ENCODE measurements around the gene PPARG.
"Not testable (repeated sequence)": the region's sequence is repeated elsewhere in the genome, so short reads cannot be mapped to it uniquely, and the experiment has no call there.

The PPARG gene

DNA sequence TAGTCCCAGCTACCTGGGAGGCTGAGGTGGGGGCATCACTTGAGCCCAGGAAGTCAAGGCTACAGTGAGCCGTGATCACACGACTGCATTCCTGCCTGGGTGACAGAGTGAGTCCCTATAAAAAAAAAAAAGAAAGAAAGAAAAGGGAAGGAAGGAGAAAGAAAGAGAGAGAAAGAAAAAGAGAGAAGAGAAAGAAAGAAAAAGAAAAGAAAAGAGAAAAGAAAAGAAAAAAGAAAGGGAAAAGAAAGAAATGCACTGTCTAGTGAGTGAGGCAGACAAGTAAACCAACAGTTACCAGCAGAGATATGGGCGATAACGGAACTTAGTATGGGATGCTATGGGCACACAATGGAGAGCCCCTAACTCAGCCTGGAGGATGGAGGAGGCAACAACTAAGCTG lies 158.2 kb downstream of the PPARG start:
- H3K79me2 ChIP-seq (ENCODE audit: low read length) = no peaks in the 10 kb centered on the region
- no peak overlapping the region for H3K4me3 ChIP-seq (ENCODE audit: low read length)
- H3K4me2 ChIP-seq (ENCODE audit: low read depth, low read length) = no peak overlapping the region
- peaks cover 22% of the 10 kb centered on the region for H3K27me3 ChIP-seq (replicated peaks; ENCODE audit: insufficient read depth, low read length)
- H2AFZ ChIP-seq (ENCODE audit: low read length) = no peak overlapping the region
- no peaks in the 10 kb centered on the region for H3F3A ChIP-seq (ENCODE audit: insufficient read depth, low read length)
- no peak for DNase-seq
- no peak overlapping the region for H3K27ac ChIP-seq (ENCODE audit: low read length)
- no peaks in the 10 kb centered on the region for H3K4me1 ChIP-seq (ENCODE audit: low read length)
- no peaks in the 10 kb centered on the region for H3K9me3 ChIP-seq (replicated peaks; ENCODE audit: insufficient read depth, low read length)
- TF ChIP-seq EZH2phosphoT487 (IDR thresholded peaks at IDR 0.05; ENCODE audit: low read length) (no peak), EZH2 (optimal IDR thresholded peaks at IDR 0.05; ENCODE audit: low read depth, low read length) (no peak)
- TF ChIP-seq, protein P1, sequence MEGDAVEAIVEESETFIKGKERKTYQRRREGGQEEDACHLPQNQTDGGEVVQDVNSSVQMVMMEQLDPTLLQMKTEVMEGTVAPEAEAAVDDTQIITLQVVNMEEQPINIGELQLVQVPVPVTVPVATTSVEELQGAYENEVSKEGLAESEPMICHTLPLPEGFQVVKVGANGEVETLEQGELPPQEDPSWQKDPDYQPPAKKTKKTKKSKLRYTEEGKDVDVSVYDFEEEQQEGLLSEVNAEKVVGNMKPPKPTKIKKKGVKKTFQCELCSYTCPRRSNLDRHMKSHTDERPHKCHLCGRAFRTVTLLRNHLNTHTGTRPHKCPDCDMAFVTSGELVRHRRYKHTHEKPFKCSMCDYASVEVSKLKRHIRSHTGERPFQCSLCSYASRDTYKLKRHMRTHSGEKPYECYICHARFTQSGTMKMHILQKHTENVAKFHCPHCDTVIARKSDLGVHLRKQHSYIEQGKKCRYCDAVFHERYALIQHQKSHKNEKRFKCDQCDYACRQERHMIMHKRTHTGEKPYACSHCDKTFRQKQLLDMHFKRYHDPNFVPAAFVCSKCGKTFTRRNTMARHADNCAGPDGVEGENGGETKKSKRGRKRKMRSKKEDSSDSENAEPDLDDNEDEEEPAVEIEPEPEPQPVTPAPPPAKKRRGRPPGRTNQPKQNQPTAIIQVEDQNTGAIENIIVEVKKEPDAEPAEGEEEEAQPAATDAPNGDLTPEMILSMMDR (IDR thresholded peaks at IDR 0.05; ENCODE audit: low read length) = no peak
- no peak overlapping the region for H3K9ac ChIP-seq (ENCODE audit: low read length)
- no peaks in the 10 kb centered on the region for H3K36me3 ChIP-seq (replicated peaks; ENCODE audit: insufficient read depth, low read length)
- H4K20me1 ChIP-seq (ENCODE audit: insufficient read depth, low read length) = no peaks in the 10 kb centered on the region
- no peaks in the 10 kb centered on the region for H3K9me2 ChIP-seq (replicated peaks; ENCODE audit: insufficient read depth, low read length)

DNA sequence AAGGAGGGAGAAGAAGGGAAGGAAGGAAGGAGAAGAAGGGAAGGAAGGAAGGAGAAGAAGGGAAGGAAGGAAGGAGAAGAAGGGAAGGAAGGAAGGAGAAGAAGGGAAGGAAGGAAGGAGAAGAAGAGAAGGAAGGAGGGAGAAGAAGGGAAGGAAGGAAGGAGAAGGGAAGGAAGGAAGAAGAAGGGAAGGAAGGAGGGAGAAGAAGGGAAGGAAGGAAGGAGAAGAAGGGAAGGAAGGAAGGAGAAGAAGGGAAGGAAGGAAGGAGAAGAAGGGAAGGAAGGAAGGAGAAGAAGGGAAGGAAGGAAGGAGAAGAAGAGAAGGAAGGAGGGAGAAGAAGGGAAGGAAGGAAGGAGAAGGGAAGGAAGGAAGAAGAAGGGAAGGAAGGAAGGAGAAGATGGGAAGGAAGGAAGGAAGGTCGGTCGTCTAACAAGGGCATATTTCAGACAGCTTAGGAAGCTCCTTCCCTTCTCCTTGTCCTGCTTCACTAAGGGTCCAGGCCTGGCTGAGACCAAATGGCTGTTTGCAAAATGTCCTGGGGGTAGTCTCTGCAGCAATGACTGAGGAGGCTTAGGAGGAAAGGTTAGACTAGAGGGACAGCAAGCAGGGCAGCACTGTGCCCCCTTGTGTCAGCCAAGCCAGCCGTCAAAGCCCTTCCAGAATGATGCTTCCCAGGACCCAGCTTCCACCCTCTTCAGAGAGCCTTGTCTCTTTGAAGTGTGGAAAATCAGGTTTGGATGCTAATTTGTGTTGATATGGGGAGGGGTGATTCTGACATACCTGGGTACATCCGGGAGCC lies 159.7 kb downstream of the PPARG start:
- DNase-seq; H3K4me1 ChIP-seq (ENCODE audit: low read length); H3K4me2 ChIP-seq (ENCODE audit: low read depth, low read length); H3K9me3 ChIP-seq (replicated peaks; ENCODE audit: insufficient read depth, low read length); H3K9me2 ChIP-seq (replicated peaks; ENCODE audit: insufficient read depth, low read length); H3K79me2 ChIP-seq (ENCODE audit: low read length); H3K4me3 ChIP-seq (ENCODE audit: low read length); H3K36me3 ChIP-seq (replicated peaks; ENCODE audit: insufficient read depth, low read length); H3F3A ChIP-seq (ENCODE audit: insufficient read depth, low read length); H2AFZ ChIP-seq (ENCODE audit: low read length); H3K9ac ChIP-seq (ENCODE audit: low read length); H4K20me1 ChIP-seq (ENCODE audit: insufficient read depth, low read length); H3K27ac ChIP-seq (ENCODE audit: low read length): not testable (repeated sequence)
- peaks cover 10% of the 10 kb centered on the region for H3K27me3 ChIP-seq (replicated peaks; ENCODE audit: insufficient read depth, low read length)

GRCh38 chr3:12449889-12450682 lies 161.2 kb downstream of the PPARG start:
- H2AFZ ChIP-seq (ENCODE audit: low read length) = no peak overlapping the region
- H3K9me2 ChIP-seq (replicated peaks; ENCODE audit: insufficient read depth, low read length) = no peaks in the 10 kb centered on the region
- no peak overlapping the region for H3K9ac ChIP-seq (ENCODE audit: low read length)
- no peaks in the 10 kb centered on the region for H3F3A ChIP-seq (ENCODE audit: insufficient read depth, low read length)
- TF ChIP-seq EZH2phosphoT487 (IDR thresholded peaks at IDR 0.05; ENCODE audit: low read length) = no peak
- TF ChIP-seq, protein P1 (IDR thresholded peaks at IDR 0.05; ENCODE audit: low read length) = no peak
- H3K9me3 ChIP-seq (replicated peaks; ENCODE audit: insufficient read depth, low read length) = no peaks in the 10 kb centered on the region
- no peak for DNase-seq
- H3K27me3 ChIP-seq (replicated peaks; ENCODE audit: insufficient read depth, low read length) = peaks cover 5% of the 10 kb centered on the region; the same call in 1 of the 2 replicates
- no peaks in the 10 kb centered on the region for H4K20me1 ChIP-seq (ENCODE audit: insufficient read depth, low read length)
- H3K4me2 ChIP-seq (ENCODE audit: low read depth, low read length) = no peak overlapping the region
- no peak overlapping the region for H3K4me3 ChIP-seq (ENCODE audit: low read length)
- no peaks in the 10 kb centered on the region for H3K4me1 ChIP-seq (ENCODE audit: low read length)
- H3K36me3 ChIP-seq (replicated peaks; ENCODE audit: insufficient read depth, low read length) = no peaks in the 10 kb centered on the region
- H3K27ac ChIP-seq (ENCODE audit: low read length) = no peak overlapping the region
- no peaks in the 10 kb centered on the region for H3K79me2 ChIP-seq (ENCODE audit: low read length)

DNA sequence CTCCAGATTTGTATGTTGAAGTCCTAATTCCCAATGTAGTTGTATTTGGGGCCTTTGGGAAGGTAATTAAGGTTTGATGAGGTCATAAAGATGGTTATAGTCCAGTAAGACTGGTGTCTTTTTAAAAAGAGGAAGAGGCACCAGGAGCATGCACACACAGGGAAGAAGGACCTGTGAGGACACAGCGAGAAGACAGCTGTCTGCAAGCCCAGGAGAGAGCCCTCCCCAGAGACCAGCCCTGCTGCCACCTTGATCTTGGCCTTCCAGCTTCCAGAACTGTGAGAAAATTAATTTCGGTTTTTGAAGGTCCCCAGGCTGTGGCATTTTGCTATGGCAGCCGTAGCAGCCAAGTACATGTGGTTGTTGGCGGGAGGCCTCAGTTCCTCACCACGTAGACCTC lies 162.6 kb downstream of the PPARG start:
- TF ChIP-seq EZH2 (optimal IDR thresholded peaks at IDR 0.05; ENCODE audit: low read depth, low read length) (no peak), EZH2phosphoT487 (IDR thresholded peaks at IDR 0.05; ENCODE audit: low read length) (no peak)
- TF ChIP-seq, protein P1 (IDR thresholded peaks at IDR 0.05; ENCODE audit: low read length) = no peak
- H3K4me2 ChIP-seq (ENCODE audit: low read depth, low read length) = no peak overlapping the region
- no peak overlapping the region for H3K9ac ChIP-seq (ENCODE audit: low read length)
- no peaks in the 10 kb centered on the region for H3F3A ChIP-seq (ENCODE audit: insufficient read depth, low read length)
- no peak overlapping the region for H3K27ac ChIP-seq (ENCODE audit: low read length)
- no peak for DNase-seq
- H3K9me2 ChIP-seq (replicated peaks; ENCODE audit: insufficient read depth, low read length) = no peaks in the 10 kb centered on the region
- H4K20me1 ChIP-seq (ENCODE audit: insufficient read depth, low read length) = no peaks in the 10 kb centered on the region
- no peaks in the 10 kb centered on the region for H3K9me3 ChIP-seq (replicated peaks; ENCODE audit: insufficient read depth, low read length)
- H3K27me3 ChIP-seq (replicated peaks; ENCODE audit: insufficient read depth, low read length) = no peaks in the 10 kb centered on the region
- H3K4me1 ChIP-seq (ENCODE audit: low read length) = no peaks in the 10 kb centered on the region
- H3K4me3 ChIP-seq (ENCODE audit: low read length) = no peak overlapping the region
- no peak overlapping the region for H2AFZ ChIP-seq (ENCODE audit: low read length)
- no peaks in the 10 kb centered on the region for H3K79me2 ChIP-seq (ENCODE audit: low read length)
- H3K36me3 ChIP-seq (replicated peaks; ENCODE audit: insufficient read depth, low read length) = no peaks in the 10 kb centered on the region

Data from MM.1S (cell line).